Measurements from ENCODE around the gene ATP10B. TPM values are rescaled to one million over a fixed set of nuclear protein-coding genes. Genes with fewer than 3 reads are reported as not detected.

Gene ATP10B
- polyA plus RNA-seq, 1 of the 3 experiments (the other 2 are of a cell fraction), result not detected

- POLR2A ChIA-PET, result no interaction called here
- Histone ChIP-seq H3K4me1 (ENCODE audit: control insufficient read depth in 1 of 2, insufficient read depth in 2 of 2, low read depth in 1 of 2, low read length in 1 of 2) (no peaks in the 10 kb centered on the region), H3K4me2 (no peak overlapping the region), H4K20me1 (ENCODE audit: insufficient read depth) (no peaks in the 10 kb centered on the region), H3K9me2 (no peaks in the 10 kb centered on the region), H2AFZ (ENCODE audit: low read depth) (no peak overlapping the region), H3K27ac (ENCODE audit: low read depth in 2 of 2, low read length in 1 of 2) (no peak overlapping the region), H3K4me3 (ENCODE audit: low read depth in 2 of 2, low read length in 1 of 2) (no peak overlapping the region), H3K27me3 (ENCODE audit: insufficient read depth) (no peaks in the 10 kb centered on the region), H3F3A (replicated peaks; ENCODE audit: insufficient read depth) (no peaks in the 10 kb centered on the region), H3K79me2 (ENCODE audit: insufficient read depth) (no peaks in the 10 kb centered on the region), H3K9ac (no peak overlapping the region), H3K9me3 (no peaks in the 10 kb centered on the region), H3K36me3 (replicated peaks in 1 of 2; ENCODE audit: control insufficient read depth in 1 of 2, insufficient read depth in 2 of 2, low read length in 1 of 2) (no peaks in the 10 kb centered on the region)
- TF ChIP-seq FOXJ3 (CRISPR knock-in tag; IDR thresholded peaks at IDR 0.05), result no peak
- no peak for TF ChIP-seq REST (IDR thresholded peaks at IDR 0.05; ENCODE audit: low read depth, low read length)
- no peak for TF ChIP-seq USF2 (IDR thresholded peaks at IDR 0.05; ENCODE audit: borderline replicate concordance, low read depth, low read length)
- TF ChIP-seq RXRA (IDR thresholded peaks at IDR 0.05; ENCODE audit: borderline replicate concordance, low read depth), result no peak
- CTCF ChIA-PET, result no interaction called here
- no peak for DNase-seq
- WGBS (ENCODE audit: low lambda C conversion rate), result 4% methylated on average over 5 of the region's 5 CpGs
Measured at GRCh38 chr5:160847526-160848085, 4.4 kb downstream of the ATP10B start.

- Histone ChIP-seq H3K9me2 (no peaks in the 10 kb centered on the region), H3K27me3 (ENCODE audit: insufficient read depth) (no peaks in the 10 kb centered on the region), H3K27ac (ENCODE audit: low read depth in 2 of 2, low read length in 1 of 2) (no peak overlapping the region), H2AFZ (ENCODE audit: low read depth) (no peak overlapping the region), H3K9me3 (no peaks in the 10 kb centered on the region), H3K4me2 (no peak overlapping the region), H4K20me1 (ENCODE audit: insufficient read depth) (no peaks in the 10 kb centered on the region), H3K79me2 (ENCODE audit: insufficient read depth) (no peaks in the 10 kb centered on the region), H3K4me3 (ENCODE audit: low read depth in 2 of 2, low read length in 1 of 2) (no peak overlapping the region), H3F3A (replicated peaks; ENCODE audit: insufficient read depth) (no peaks in the 10 kb centered on the region), H3K36me3 (replicated peaks in 1 of 2; ENCODE audit: control insufficient read depth in 1 of 2, insufficient read depth in 2 of 2, low read length in 1 of 2) (no peaks in the 10 kb centered on the region), H3K4me1 (ENCODE audit: control insufficient read depth in 1 of 2, insufficient read depth in 2 of 2, low read depth in 1 of 2, low read length in 1 of 2) (no peaks in the 10 kb centered on the region), H3K9ac (no peak overlapping the region)
- ChIA-PET POLR2A (no interaction called here), CTCF (interaction anchor here (1.3 kb wide), 1 partner anchor 11 kb away, joined by 3 read pairs; no protein-coding TSS in a partner anchor)
- DNase-seq, result no peak
- 6% methylated on average over 3 of the region's 3 CpGs for WGBS (ENCODE audit: low lambda C conversion rate)
- TF ChIP-seq FOXM1 (IDR thresholded peaks at IDR 0.05; ENCODE audit: low read depth) (no peak), SIN3A (IDR thresholded peaks at IDR 0.05; ENCODE audit: borderline replicate concordance, low read depth, low read length) (no peak), IRF3 (IDR thresholded peaks at IDR 0.05; ENCODE audit: low read depth, low read length) (no peak), TAF1 (IDR thresholded peaks at IDR 0.05; ENCODE audit: borderline replicate concordance, low read depth, low read length) (no peak), FOXJ3 (CRISPR knock-in tag; IDR thresholded peaks at IDR 0.05) (no peak), SMC3 (IDR thresholded peaks at IDR 0.05; ENCODE audit: low read depth, low read length) (no peak), TEAD4 (IDR thresholded peaks at IDR 0.05; ENCODE audit: borderline replicate concordance, insufficient read depth) (no peak), FOSL2 (IDR thresholded peaks at IDR 0.05; ENCODE audit: borderline replicate concordance, low read depth) (no peak)
Measured at GRCh38 chr5:160846642-160847041, 5.4 kb downstream of the ATP10B start.

Measured in SK-N-SH (cell line).